Fibroblast of peridontal ligament (primary cell): Measurements from ENCODE around the gene PRDM5.
A peak's percentile ranks its signal among the peaks of the same experiment; 100 is the strongest.

Experiments
- DNase-seq: peaks from one replicate; pipeline ENCODE4 v3.0.0-alpha.2; 2010; ENCODE audit errors: extremely low read depth

The PRDM5 gene

GRCh38 chr4:120915336-120915735 lies 7.2 kb downstream of the PRDM5 start:
- DNase-seq = no peak

GRCh38 chr4:120903419-120903818 lies 19.1 kb downstream of the PRDM5 start:
- DNase-seq = no peak

- DNase-seq = no peak
Observed at GRCh38 chr4:120902925-120903324, 19.6 kb downstream of the PRDM5 start.

- DNase-seq = no peak
Observed at GRCh38 chr4:120901731-120902130, 20.8 kb downstream of the PRDM5 start.

- no peak for DNase-seq
Observed at GRCh38 chr4:120897981-120898719, 24.4 kb downstream of the PRDM5 start.

- no peak for DNase-seq
Observed at GRCh38 chr4:120895554-120895953, 27.0 kb downstream of the PRDM5 start.

- DNase-seq = no peak
Observed at GRCh38 chr4:120893314-120893713, 29.2 kb downstream of the PRDM5 start.

GRCh38 chr4:120886191-120886590 lies 36.3 kb downstream of the PRDM5 start:
- DNase-seq = peak; percentile 62

GRCh38 chr4:120881846-120882245 lies 40.7 kb downstream of the PRDM5 start:
- no peak for DNase-seq

GRCh38 chr4:120881351-120881750 lies 41.2 kb downstream of the PRDM5 start:
- no peak for DNase-seq

- no peak for DNase-seq
Observed at GRCh38 chr4:120877021-120877420, 45.5 kb downstream of the PRDM5 start.

GRCh38 chr4:120874792-120875774 lies 47.4 kb downstream of the PRDM5 start:
- peak; percentile 70 for DNase-seq

GRCh38 chr4:120873554-120873953 lies 49.0 kb downstream of the PRDM5 start:
- no peak for DNase-seq

GRCh38 chr4:120871173-120871572 lies 51.4 kb downstream of the PRDM5 start:
- no peak for DNase-seq

- DNase-seq = no peak
Observed at GRCh38 chr4:120870279-120870673, 52.2 kb downstream of the PRDM5 start.

GRCh38 chr4:120869613-120870278 lies 52.8 kb downstream of the PRDM5 start:
- DNase-seq = peak; percentile 54

- no peak for DNase-seq
Observed at GRCh38 chr4:120867506-120867905, 55.0 kb downstream of the PRDM5 start.

GRCh38 chr4:120865985-120866384 lies 56.5 kb downstream of the PRDM5 start:
- no peak for DNase-seq

GRCh38 chr4:120864969-120865368 lies 57.6 kb downstream of the PRDM5 start:
- DNase-seq = no peak

GRCh38 chr4:120862432-120862831 lies 60.1 kb downstream of the PRDM5 start:
- no peak for DNase-seq

- DNase-seq = no peak
Observed at GRCh38 chr4:120861852-120862251, 60.7 kb downstream of the PRDM5 start.

GRCh38 chr4:120858776-120859175 lies 63.8 kb downstream of the PRDM5 start:
- DNase-seq = no peak
